ENCODE results near the gene ZFP1. TPM values are rescaled to one million over a fixed set of nuclear protein-coding genes. Genes with fewer than 3 reads are reported as not detected.

ZFP1 gene
- total RNA-seq, 4 donors from 2014 or later = 9.8 to 18.4 (median 15.4) TPM

GRCh38 chr16:75216127-75216526 is 67.8 kb downstream of the ZFP1 start:
- 83 to 100% methylated on average over 1 to 2 of the region's 2 CpGs for WGBS, 2 donors (ENCODE audit: low coverage in 1 of 2)
- no peak overlapping the region for H3K27ac ChIP-seq
- no peaks in the 10 kb centered on the region for H3K9me3 ChIP-seq
- TF ChIP-seq POLR2AphosphoS5 (IDR thresholded peaks at IDR 0.05) (no peak), EP300 (IDR thresholded peaks at IDR 0.05) (no peak), POLR2A (IDR thresholded peaks at IDR 0.05) (no peak)
- TF ChIP-seq, protein P1, sequence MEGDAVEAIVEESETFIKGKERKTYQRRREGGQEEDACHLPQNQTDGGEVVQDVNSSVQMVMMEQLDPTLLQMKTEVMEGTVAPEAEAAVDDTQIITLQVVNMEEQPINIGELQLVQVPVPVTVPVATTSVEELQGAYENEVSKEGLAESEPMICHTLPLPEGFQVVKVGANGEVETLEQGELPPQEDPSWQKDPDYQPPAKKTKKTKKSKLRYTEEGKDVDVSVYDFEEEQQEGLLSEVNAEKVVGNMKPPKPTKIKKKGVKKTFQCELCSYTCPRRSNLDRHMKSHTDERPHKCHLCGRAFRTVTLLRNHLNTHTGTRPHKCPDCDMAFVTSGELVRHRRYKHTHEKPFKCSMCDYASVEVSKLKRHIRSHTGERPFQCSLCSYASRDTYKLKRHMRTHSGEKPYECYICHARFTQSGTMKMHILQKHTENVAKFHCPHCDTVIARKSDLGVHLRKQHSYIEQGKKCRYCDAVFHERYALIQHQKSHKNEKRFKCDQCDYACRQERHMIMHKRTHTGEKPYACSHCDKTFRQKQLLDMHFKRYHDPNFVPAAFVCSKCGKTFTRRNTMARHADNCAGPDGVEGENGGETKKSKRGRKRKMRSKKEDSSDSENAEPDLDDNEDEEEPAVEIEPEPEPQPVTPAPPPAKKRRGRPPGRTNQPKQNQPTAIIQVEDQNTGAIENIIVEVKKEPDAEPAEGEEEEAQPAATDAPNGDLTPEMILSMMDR (IDR thresholded peaks at IDR 0.05) = no peak
- H3K27me3 ChIP-seq = no peaks in the 10 kb centered on the region
- ATAC-seq = no peak
- no peaks in the 10 kb centered on the region for H3K4me1 ChIP-seq
- H3K36me3 ChIP-seq = no peaks in the 10 kb centered on the region
- no peak overlapping the region for H3K4me3 ChIP-seq

GRCh38 chr16:75216576-75216975 is 68.3 kb downstream of the ZFP1 start:
- Histone ChIP-seq H3K27ac (no peak overlapping the region), H3K4me3 (no peak overlapping the region), H3K9me3 (no peaks in the 10 kb centered on the region), H3K4me1 (no peaks in the 10 kb centered on the region), H3K36me3 (no peaks in the 10 kb centered on the region), H3K27me3 (no peaks in the 10 kb centered on the region)
- ATAC-seq = no peak
- no peak for TF ChIP-seq POLR2AphosphoS5 (IDR thresholded peaks at IDR 0.05)
- no peak for TF ChIP-seq EP300 (IDR thresholded peaks at IDR 0.05)
- TF ChIP-seq, protein P1 (IDR thresholded peaks at IDR 0.05) = no peak
- TF ChIP-seq POLR2A (IDR thresholded peaks at IDR 0.05) = no peak
- WGBS, 2 donors (ENCODE audit: low coverage in 1 of 2) = 85% methylated on average over 6 of the region's 7 CpGs; no CpG with 5 or more reads in 1 of the 2 donors

DNA sequence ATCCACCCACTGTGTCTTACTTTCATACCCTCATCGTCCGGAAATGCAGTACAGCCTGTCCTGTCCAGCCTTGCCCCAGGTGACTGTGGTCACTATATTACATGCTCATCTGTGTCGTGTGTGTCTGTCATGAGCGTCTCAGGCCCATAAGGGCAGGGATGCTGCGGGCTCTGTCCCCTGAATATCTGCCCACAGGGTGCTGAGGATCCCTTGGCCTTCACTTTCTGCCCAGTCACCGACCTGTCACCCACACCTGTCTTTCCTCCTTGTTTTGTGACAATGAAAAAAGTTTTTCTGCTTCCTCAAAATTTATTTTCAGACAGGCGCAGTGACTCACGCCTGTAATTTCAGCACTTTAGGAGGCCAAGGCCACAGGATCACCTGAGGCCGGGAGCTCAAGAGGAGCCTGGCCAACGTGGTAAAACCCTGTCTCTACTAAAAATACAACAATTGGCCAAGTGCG is 69.1 kb downstream of the ZFP1 start:
- H3K9me3 ChIP-seq = no peaks in the 10 kb centered on the region
- 83 to 89% methylated on average over 9 to 10 of the region's 11 CpGs for whole genome bisulfite sequencing, 2 donors (ENCODE audit: low coverage in 1 of 2)
- no peak for ATAC-seq
- H3K4me3 ChIP-seq = no peak overlapping the region
- H3K27me3 ChIP-seq = no peaks in the 10 kb centered on the region
- no peaks in the 10 kb centered on the region for H3K36me3 ChIP-seq
- no peaks in the 10 kb centered on the region for H3K4me1 ChIP-seq
- no peak for TF ChIP-seq POLR2AphosphoS5 (IDR thresholded peaks at IDR 0.05)
- TF ChIP-seq EP300 (IDR thresholded peaks at IDR 0.05) = no peak
- no peak for TF ChIP-seq POLR2A (IDR thresholded peaks at IDR 0.05)
- TF ChIP-seq, protein P1 (IDR thresholded peaks at IDR 0.05) = no peak
- no peak overlapping the region for H3K27ac ChIP-seq

DNA sequence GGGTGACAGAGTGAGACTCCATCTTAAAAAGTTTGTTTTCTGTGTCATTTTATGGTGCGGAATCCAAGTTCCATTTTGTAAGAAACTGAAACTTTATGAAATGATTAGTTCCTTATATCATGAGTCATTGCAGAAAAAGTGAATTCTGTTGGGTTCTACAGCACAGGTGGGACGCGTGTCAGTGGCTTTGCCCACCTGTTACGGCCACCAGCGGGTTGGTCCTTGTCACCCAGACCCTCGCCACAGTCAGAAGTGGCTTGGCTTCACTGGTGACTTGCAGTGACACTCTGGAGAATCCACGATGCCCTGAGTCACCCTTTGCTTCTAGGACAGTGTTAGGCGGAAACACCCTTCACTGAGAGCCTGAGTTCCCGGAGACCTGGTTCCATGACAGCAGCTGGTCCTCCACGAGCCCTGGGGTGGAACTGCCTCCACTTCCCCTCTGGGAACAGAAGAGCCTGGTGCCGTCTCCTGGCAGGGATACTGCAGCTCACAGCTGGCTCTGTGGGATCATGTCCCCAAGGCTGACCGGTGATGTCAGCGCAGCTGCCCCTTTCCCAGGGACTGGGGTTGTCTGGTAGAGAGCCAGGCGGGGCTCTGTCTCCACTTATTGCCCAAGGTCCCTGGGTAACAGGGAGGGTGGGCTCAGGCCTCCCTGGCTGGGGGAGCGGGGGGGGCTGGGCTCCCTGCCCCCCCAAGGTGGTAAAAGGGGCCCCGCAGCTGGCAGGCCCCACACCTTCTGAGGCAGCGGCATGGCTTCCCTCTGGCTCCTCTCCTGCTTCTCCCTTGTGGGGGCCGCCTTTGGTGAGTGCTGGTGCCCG is 70.1 kb downstream of the ZFP1 start, which contains the start of gene CTRB1:
TSS of gene CTRB1 (plus strand) at position 733 of the 821 bp plus-strand sequence. CDS start at position 753, 20 bp downstream.
- H3K4me3 ChIP-seq = no peak within 1 kb of the TSS
- ATAC-seq = no peak
- no peaks in the 10 kb centered on the region for H3K36me3 ChIP-seq
- WGBS, 2 donors (ENCODE audit: low coverage in 1 of 2) = 95 to 100% methylated on average over 1 to 7 of the region's 19 CpGs
- TF ChIP-seq EP300 (IDR thresholded peaks at IDR 0.05) (no peak), POLR2A (IDR thresholded peaks at IDR 0.05) (no peak), POLR2AphosphoS5 (IDR thresholded peaks at IDR 0.05) (no peak)
- TF ChIP-seq, protein P1 (IDR thresholded peaks at IDR 0.05) = no peak
- no peak within 1 kb of the TSS for H3K27ac ChIP-seq
- H3K9me3 ChIP-seq = no peaks in the 10 kb centered on the region
- no peaks in the 10 kb centered on the region for H3K4me1 ChIP-seq
- H3K27me3 ChIP-seq = no peaks in the 10 kb centered on the region

DNA sequence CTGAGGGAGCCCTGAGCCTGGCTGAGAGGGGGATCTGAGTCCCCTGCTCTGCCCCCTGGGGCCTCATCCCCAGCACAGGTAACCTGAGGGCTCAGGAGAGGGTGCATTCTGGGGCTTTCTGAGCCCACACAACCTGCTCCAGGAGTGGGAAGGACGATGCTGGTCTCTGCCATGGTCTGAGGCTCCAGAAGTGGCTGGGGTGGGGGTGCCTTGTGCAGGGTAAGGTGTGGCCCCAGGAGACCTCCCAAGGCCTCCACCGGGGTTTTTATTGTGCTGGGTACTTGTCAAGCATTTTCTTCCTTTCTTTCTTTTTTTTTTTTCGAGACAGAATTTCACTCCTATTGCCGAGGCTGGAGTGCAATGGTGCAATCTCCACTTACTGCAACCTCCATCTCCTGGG is 70.8 kb downstream of the ZFP1 start:
- Histone ChIP-seq H3K4me3 (no peak overlapping the region), H3K27ac (no peak overlapping the region), H3K9me3 (no peaks in the 10 kb centered on the region), H3K27me3 (peaks cover under 1% of the 10 kb centered on the region), H3K4me1 (no peaks in the 10 kb centered on the region), H3K36me3 (no peaks in the 10 kb centered on the region)
- ATAC-seq = no peak
- 62 to 82% methylated on average over 3 of the region's 4 CpGs for WGBS, 2 donors (ENCODE audit: low coverage in 1 of 2)
- no peak for TF ChIP-seq EP300 (IDR thresholded peaks at IDR 0.05)
- TF ChIP-seq POLR2A (IDR thresholded peaks at IDR 0.05) = no peak
- no peak for TF ChIP-seq POLR2AphosphoS5 (IDR thresholded peaks at IDR 0.05)
- TF ChIP-seq, protein P1 (IDR thresholded peaks at IDR 0.05) = no peak
